ENCODE results near the gene PTP4A1.

PTP4A1 gene

DNA sequence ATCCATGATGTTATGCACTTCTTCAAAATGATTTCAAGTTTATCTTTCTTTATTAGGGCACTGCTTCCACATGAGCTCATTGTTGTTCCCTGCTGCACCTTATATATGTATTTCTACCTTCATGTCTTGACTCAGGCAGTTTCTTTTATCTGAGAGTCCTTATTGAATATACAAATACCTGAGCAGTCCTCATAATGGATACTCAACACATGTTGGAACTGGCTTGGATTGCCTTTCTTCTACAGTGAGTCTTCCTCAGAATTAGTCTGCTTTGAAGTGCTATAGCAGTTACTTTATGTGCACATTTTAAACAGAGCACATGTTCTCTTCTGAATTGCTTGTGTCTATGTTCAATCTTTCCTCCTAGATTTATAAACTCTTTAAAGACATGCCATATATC lies 45.3 kb upstream of the PTP4A1 start:
- Histone ChIP-seq H3K9me3 (ENCODE audit: control insufficient read depth, insufficient read depth, low read length) (no peaks in the 10 kb centered on the region), H3K27ac (ENCODE audit: low read depth, low read length) (no peak overlapping the region), H3F3A (ENCODE audit: control insufficient read depth, insufficient read depth) (no peaks in the 10 kb centered on the region), H3K36me3 (ENCODE audit: control insufficient read depth, low read length) (no peaks in the 10 kb centered on the region), H3K9me2 (replicated peaks; ENCODE audit: control insufficient read depth, low read length) (no peaks in the 10 kb centered on the region), H3K79me2 (ENCODE audit: control insufficient read depth, low read length) (no peaks in the 10 kb centered on the region), H3K4me3 (ENCODE audit: low read length) (no peak overlapping the region), H4K20me1 (ENCODE audit: control insufficient read depth, insufficient read depth, low read depth, low read length) (no peaks in the 10 kb centered on the region), H3K4me2 (ENCODE audit: low read length) (no peak overlapping the region), H3K27me3 (ENCODE audit: control insufficient read depth, low read length) (no peaks in the 10 kb centered on the region), H3K4me1 (ENCODE audit: control insufficient read depth, low read length) (no peaks in the 10 kb centered on the region)
- TF ChIP-seq CTCF (IDR thresholded peaks at IDR 0.05; ENCODE audit: low read depth, low read length, poor library complexity, severe bottlenecking), result no peak
- no peak for TF ChIP-seq EZH2phosphoT487 (IDR thresholded peaks at IDR 0.05; ENCODE audit: borderline replicate concordance, low read length)

DNA sequence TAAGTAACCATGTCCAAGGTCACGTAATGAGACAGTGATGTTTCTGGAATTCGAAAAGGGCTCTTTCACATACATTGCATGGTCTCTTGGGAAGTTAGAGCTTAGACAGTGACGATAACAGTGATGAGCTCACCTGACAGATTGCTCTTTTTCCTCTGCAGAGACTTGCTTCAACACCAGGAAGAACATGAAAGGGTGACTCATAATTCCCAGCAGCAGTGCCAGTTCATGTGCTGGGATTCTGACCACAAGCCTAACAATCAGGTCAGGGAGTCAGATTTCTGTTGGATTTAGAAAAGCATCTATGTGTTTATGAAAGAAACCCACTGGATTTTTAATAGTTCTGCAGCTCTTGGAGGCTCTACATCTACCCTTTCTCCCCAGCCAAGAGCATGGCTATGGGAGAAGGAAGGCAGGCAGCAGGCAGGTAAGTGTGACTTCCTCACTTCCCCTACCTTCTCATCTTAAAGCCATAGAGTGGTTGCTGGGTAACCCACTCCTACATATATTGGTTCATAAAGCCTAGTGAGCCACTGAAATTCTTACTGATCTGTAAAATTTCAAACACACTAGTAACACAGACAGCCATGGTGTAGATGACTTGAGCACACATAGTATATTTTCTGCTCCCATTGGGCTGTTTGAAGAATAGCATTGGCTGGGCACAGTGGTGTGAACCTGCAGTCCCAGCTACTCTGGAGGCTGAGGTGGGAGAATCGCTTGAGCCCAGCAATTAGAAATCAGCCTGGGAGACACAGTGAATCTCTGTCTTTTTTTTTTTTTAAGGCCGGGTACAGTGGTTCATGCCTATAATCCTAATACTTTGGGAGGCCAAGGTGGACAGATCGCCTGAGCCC lies 44.4 kb upstream of the PTP4A1 start:
- H3K79me2 ChIP-seq (ENCODE audit: control insufficient read depth, low read length), result no peaks in the 10 kb centered on the region
- no peaks in the 10 kb centered on the region for H3K4me1 ChIP-seq (ENCODE audit: control insufficient read depth, low read length)
- H3K27ac ChIP-seq (ENCODE audit: low read depth, low read length), result no peak overlapping the region
- H3F3A ChIP-seq (ENCODE audit: control insufficient read depth, insufficient read depth), result no peaks in the 10 kb centered on the region
- no peaks in the 10 kb centered on the region for H4K20me1 ChIP-seq (ENCODE audit: control insufficient read depth, insufficient read depth, low read depth, low read length)
- H3K36me3 ChIP-seq (ENCODE audit: control insufficient read depth, low read length), result no peaks in the 10 kb centered on the region
- H3K9me3 ChIP-seq (ENCODE audit: control insufficient read depth, insufficient read depth, low read length), result no peaks in the 10 kb centered on the region
- H3K27me3 ChIP-seq (ENCODE audit: control insufficient read depth, low read length), result no peaks in the 10 kb centered on the region
- no peaks in the 10 kb centered on the region for H3K9me2 ChIP-seq (replicated peaks; ENCODE audit: control insufficient read depth, low read length)
- TF ChIP-seq CTCF (IDR thresholded peaks at IDR 0.05; ENCODE audit: low read depth, low read length, poor library complexity, severe bottlenecking) (no peak), EZH2phosphoT487 (IDR thresholded peaks at IDR 0.05; ENCODE audit: borderline replicate concordance, low read length) (no peak)
- H3K4me3 ChIP-seq (ENCODE audit: low read length), result no peak overlapping the region
- H3K4me2 ChIP-seq (ENCODE audit: low read length), result no peak overlapping the region

GRCh38 chr6:63529498-63529897 lies 42.8 kb upstream of the PTP4A1 start:
- no peaks in the 10 kb centered on the region for H3K36me3 ChIP-seq (ENCODE audit: control insufficient read depth, low read length)
- no peak for TF ChIP-seq EZH2phosphoT487 (IDR thresholded peaks at IDR 0.05; ENCODE audit: borderline replicate concordance, low read length)
- TF ChIP-seq CTCF (IDR thresholded peaks at IDR 0.05; ENCODE audit: low read depth, low read length, poor library complexity, severe bottlenecking), result no peak
- H3K4me1 ChIP-seq (ENCODE audit: control insufficient read depth, low read length), result no peaks in the 10 kb centered on the region
- H4K20me1 ChIP-seq (ENCODE audit: control insufficient read depth, insufficient read depth, low read depth, low read length), result no peaks in the 10 kb centered on the region
- H3K9me2 ChIP-seq (replicated peaks; ENCODE audit: control insufficient read depth, low read length), result no peaks in the 10 kb centered on the region
- no peaks in the 10 kb centered on the region for H3K79me2 ChIP-seq (ENCODE audit: control insufficient read depth, low read length)
- no peaks in the 10 kb centered on the region for H3F3A ChIP-seq (ENCODE audit: control insufficient read depth, insufficient read depth)
- no peak overlapping the region for H3K4me2 ChIP-seq (ENCODE audit: low read length)
- H3K4me3 ChIP-seq (ENCODE audit: low read length), result no peak overlapping the region
- H3K27ac ChIP-seq (ENCODE audit: low read depth, low read length), result no peak overlapping the region
- H3K9me3 ChIP-seq (ENCODE audit: control insufficient read depth, insufficient read depth, low read length), result no peaks in the 10 kb centered on the region
- H3K27me3 ChIP-seq (ENCODE audit: control insufficient read depth, low read length), result no peaks in the 10 kb centered on the region
